Naive B cell (primary cell): Measurements from ENCODE around the gene ITCH. TPM values are rescaled to one million over a fixed set of nuclear protein-coding genes. Genes with fewer than 3 reads are reported as not detected.
A peak's percentile ranks its signal among the peaks of the same experiment; 100 is the strongest.
"Not testable (repeated sequence)": the region's sequence is repeated elsewhere in the genome, so short reads cannot be mapped to it uniquely, and the experiment has no call there.

Experiments used
- ATAC-seq, 2 donors: fragments of 150-1000 bp; cut with Tn5 transposase; 2 replicates each; pipeline ENCODE4 v1.10.0; 2021; ENCODE audit warnings: low read depth in 2 of 2, mild to moderate bottlenecking in 2 of 2, moderate library complexity in 2 of 2
- DNase-seq: peaks from one replicate; pipeline ENCODE4 v3.0.0; 2022
- H3K27ac Mint-ChIP-seq, 6 donors: one replicate each; pipeline ENCODE4 v1.8.0; 2020 to 2022; ENCODE audit warnings: mild to moderate bottlenecking in 6 of 6, mixed read lengths in 6 of 6, moderate library complexity in 5 of 6, inconsistent platforms in 2 of 6
- H3K27me3 Mint-ChIP-seq, 3 donors: one replicate each; pipeline ENCODE4 v1.8.0; 2021 to 2022; ENCODE audit warnings: mixed read lengths in 3 of 3, mild to moderate bottlenecking in 1 of 3
- H3K36me3 Mint-ChIP-seq, 2 donors: one replicate each; pipeline ENCODE4 v1.8.0; 2020 to 2022; ENCODE audit warnings: mixed read lengths in 2 of 2, inconsistent platforms in 1 of 2, mild to moderate bottlenecking in 1 of 2
- H3K4me1 Mint-ChIP-seq, 3 donors: one replicate each; pipeline ENCODE4 v1.8.0; 2020 to 2022; ENCODE audit warnings: mixed read lengths in 3 of 3, inconsistent platforms in 1 of 3, mild to moderate bottlenecking in 1 of 3, moderate library complexity in 1 of 3
- H3K4me3 Mint-ChIP-seq, 8 donors: one replicate each; pipeline ENCODE4 v1.8.0; 2020 to 2022; ENCODE audit warnings: mild to moderate bottlenecking in 8 of 8, mixed read lengths in 8 of 8, moderate library complexity in 8 of 8, inconsistent platforms in 2 of 8
- H3K9me3 Mint-ChIP-seq, 7 donors: one replicate each; pipeline ENCODE4 v1.8.0; 2020 to 2022; ENCODE audit warnings: mixed read lengths in 7 of 7, mild to moderate bottlenecking in 5 of 7, inconsistent platforms in 2 of 7, moderate library complexity in 1 of 7
- polyA plus RNA-seq, 6 donors: library from polyadenylated mRNA; unstranded; fragments of 300-500 nt; fragmentation: Illumina TruSeq; gene quantifications; one replicate each; pipeline ENCODE4 v1.2.3, GENCODE V29; 2021; ENCODE audit warnings: low read depth in 6 of 6

The ITCH gene
- polyA plus RNA-seq, result 10 to 100 TPM in 5 of 6 donors, 1 to 10 TPM in 1; 8.1 to 36.0 (median 25.3) TPM

- Mint-ChIP-seq H3K27ac (peak within 1 kb of the TSS; percentile 97 to 100 (median 98)), H3K4me1 (peaks cover 24 to 44% (median 42%) of the 10 kb centered on the region in 3 donors), H3K27me3 (no peaks in the 10 kb centered on the region), H3K4me3 (peak within 1 kb of the TSS; percentile 89 to 100 (median 97)), H3K36me3 (no peaks in the 10 kb centered on the region), H3K9me3 (no peaks in the 10 kb centered on the region)
- ATAC-seq (peak; percentile 97), DNase-seq (peak; percentile 90)
Measured at GRCh38 chr20:34363062-34363464, at the start of gene ITCH. Gene ITCH (plus strand): TSS chr20:34363273. CDS start chr20:34393812, 30,539 bp downstream.

GRCh38 chr20:34315236-34315635 is 47.8 kb upstream of the ITCH start:
- H3K4me3 Mint-ChIP-seq, result no peak overlapping the region
- peaks cover 13 to 30% (median 24%) of the 10 kb centered on the region in 3 donors for H3K27me3 Mint-ChIP-seq
- DNase-seq (no peak), ATAC-seq (no peak)
- no peaks in the 10 kb centered on the region for H3K36me3 Mint-ChIP-seq
- H3K27ac Mint-ChIP-seq, result no peak overlapping the region
- no peaks in the 10 kb centered on the region for H3K9me3 Mint-ChIP-seq
- H3K4me1 Mint-ChIP-seq, result peaks cover 5 to 15% (median 12%) of the 10 kb centered on the region in 3 donors

- Mint-ChIP-seq H3K9me3 (no peaks in the 10 kb centered on the region), H3K27me3 (peaks cover 6 to 23% (median 17%) of the 10 kb centered on the region in 3 donors), H3K4me1 (peaks cover 5 to 15% (median 12%) of the 10 kb centered on the region in 3 donors), H3K36me3 (no peaks in the 10 kb centered on the region), H3K4me3 (no peak overlapping the region), H3K27ac (peak overlapping the region in 1 of 6 donors; percentile 21)
- DNase-seq (no peak), ATAC-seq (no peak)
Measured at GRCh38 chr20:34316196-34316814, 46.8 kb upstream of the ITCH start.

- DNase-seq (no peak), ATAC-seq (peak in 1 of 2 donors; percentile 18)
- Mint-ChIP-seq H3K27ac (no peak overlapping the region), H3K4me1 (peaks cover 0 to 5% (median 0%) of the 10 kb centered on the region in 3 donors), H3K4me3 (no peak overlapping the region), H3K27me3 (peaks cover 7 to 8% (median 8%) of the 10 kb centered on the region in 3 donors), H3K36me3 (no peaks in the 10 kb centered on the region), H3K9me3 (no peaks in the 10 kb centered on the region)
Measured at GRCh38 chr20:34318609-34319443, 44.2 kb upstream of the ITCH start.

DNA sequence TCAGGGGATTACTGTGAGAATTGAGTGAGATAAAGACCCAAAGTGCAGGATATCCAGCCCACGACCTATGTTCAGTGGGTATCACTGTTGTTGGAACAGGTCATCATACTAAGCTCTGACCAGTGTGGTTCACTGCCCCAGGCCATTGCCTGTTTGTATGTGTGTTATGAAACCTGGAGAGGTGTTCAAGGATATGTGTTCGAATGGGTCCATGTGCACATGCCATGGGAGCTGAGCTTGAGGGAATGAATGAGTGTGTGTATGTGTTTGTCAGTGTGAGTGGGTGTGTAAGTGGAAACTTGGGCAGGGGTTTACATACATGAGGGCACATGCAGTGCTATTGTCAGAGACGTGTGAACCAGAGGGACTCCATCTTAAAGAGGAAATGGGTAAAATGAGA is 42.2 kb upstream of the ITCH start:
- H3K9me3 Mint-ChIP-seq, result no peaks in the 10 kb centered on the region
- H3K4me1 Mint-ChIP-seq, result peaks cover 0 to 5% (median 0%) of the 10 kb centered on the region in 3 donors
- ATAC-seq (no peak), DNase-seq (no peak)
- peaks cover 2 to 15% (median 12%) of the 10 kb centered on the region in 3 donors for H3K27me3 Mint-ChIP-seq
- H3K27ac Mint-ChIP-seq, result no peak overlapping the region
- H3K36me3 Mint-ChIP-seq, result no peaks in the 10 kb centered on the region
- no peak overlapping the region for H3K4me3 Mint-ChIP-seq

DNA sequence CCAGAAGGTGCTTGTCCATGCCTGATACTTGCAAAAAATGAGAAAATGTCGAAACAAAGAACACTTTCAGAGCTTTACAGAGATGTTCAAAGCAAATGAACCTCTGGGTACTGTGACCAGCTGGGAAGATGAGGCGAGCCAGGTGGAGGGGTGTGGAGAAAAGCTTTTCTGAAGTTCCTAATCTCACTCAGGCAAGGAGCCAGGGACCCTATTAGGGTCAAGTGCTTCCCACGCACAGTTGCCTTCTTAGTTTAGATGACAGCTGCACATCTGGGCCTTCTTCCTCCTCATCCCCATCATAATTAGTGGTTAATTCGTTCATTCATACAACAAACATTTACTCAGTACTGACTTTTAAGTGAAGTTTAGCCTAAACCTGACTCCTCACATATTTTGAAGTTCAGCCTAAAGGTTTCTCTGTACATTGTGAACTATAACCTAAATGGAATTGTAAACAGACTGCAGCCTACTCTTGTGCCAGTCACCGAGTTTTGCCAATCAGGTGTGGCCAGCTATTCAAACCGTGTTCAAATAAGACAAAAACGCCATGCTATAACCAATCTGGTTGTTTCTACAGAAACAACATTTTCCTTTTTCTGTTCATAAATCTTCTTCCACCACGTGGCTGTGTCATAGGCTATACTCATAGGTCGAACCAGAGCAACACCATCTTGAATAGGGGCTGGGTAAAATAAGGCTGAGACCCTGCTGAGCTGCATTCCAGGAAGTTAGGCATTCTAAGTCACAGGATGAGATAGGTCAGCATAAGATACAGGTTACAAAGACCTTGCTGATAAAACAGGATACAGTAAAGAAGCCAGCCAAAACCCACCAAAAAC is 40.6 kb upstream of the ITCH start:
- H3K4me1 Mint-ChIP-seq, result peaks cover 0 to 5% (median 0%) of the 10 kb centered on the region in 3 donors
- no peak overlapping the region for H3K4me3 Mint-ChIP-seq
- no peak for DNase-seq
- no peak for ATAC-seq
- no peaks in the 10 kb centered on the region for H3K9me3 Mint-ChIP-seq
- H3K27me3 Mint-ChIP-seq, result peaks cover 0 to 16% (median 12%) of the 10 kb centered on the region in 3 donors
- no peak overlapping the region for H3K27ac Mint-ChIP-seq
- H3K36me3 Mint-ChIP-seq, result no peaks in the 10 kb centered on the region

DNA sequence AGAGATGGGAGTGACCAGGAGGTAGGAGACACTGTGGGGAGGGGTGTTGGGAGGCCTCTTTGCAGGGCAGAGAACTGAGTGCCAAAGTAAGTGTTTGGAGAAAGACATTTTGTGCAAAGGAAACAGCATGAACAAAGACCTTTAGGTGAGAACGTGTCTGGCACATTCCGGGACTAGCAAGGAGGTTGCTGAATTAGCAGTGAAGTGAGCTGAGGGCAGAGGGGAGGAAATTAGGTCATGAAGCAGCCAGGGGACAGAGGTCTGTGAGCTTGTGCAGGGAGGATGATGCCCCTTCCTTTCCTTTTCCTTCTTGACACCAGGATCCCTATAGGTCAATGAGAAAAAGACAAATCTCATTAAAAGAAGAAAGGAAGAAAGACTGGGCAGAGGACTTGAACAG is 38.5 kb upstream of the ITCH start:
- Mint-ChIP-seq H3K4me1 (no peaks in the 10 kb centered on the region), H3K9me3 (no peaks in the 10 kb centered on the region), H3K36me3 (no peaks in the 10 kb centered on the region), H3K27me3 (peaks cover 0 to 16% (median 12%) of the 10 kb centered on the region in 3 donors), H3K4me3 (no peak overlapping the region), H3K27ac (peak overlapping the region in 1 of 6 donors; percentile 94)
- ATAC-seq (no peak), DNase-seq (no peak)

GRCh38 chr20:34328207-34328606 is 34.9 kb upstream of the ITCH start:
- DNase-seq, H3K36me3 Mint-ChIP-seq, H3K4me1 Mint-ChIP-seq, ATAC-seq, H3K27ac Mint-ChIP-seq, H3K4me3 Mint-ChIP-seq, H3K9me3 Mint-ChIP-seq: not testable (repeated sequence)
- peaks cover 0 to 16% (median 4%) of the 10 kb centered on the region in 3 donors for H3K27me3 Mint-ChIP-seq

GRCh38 chr20:34328928-34329677 is 34.0 kb upstream of the ITCH start:
- DNase-seq (no peak), ATAC-seq (no peak)
- no peaks in the 10 kb centered on the region for H3K4me1 Mint-ChIP-seq
- no peaks in the 10 kb centered on the region for H3K9me3 Mint-ChIP-seq
- no peak overlapping the region for H3K27ac Mint-ChIP-seq
- peaks cover 0 to 16% (median 4%) of the 10 kb centered on the region in 3 donors for H3K27me3 Mint-ChIP-seq
- H3K36me3 Mint-ChIP-seq, result no peaks in the 10 kb centered on the region
- H3K4me3 Mint-ChIP-seq, result no peak overlapping the region

DNA sequence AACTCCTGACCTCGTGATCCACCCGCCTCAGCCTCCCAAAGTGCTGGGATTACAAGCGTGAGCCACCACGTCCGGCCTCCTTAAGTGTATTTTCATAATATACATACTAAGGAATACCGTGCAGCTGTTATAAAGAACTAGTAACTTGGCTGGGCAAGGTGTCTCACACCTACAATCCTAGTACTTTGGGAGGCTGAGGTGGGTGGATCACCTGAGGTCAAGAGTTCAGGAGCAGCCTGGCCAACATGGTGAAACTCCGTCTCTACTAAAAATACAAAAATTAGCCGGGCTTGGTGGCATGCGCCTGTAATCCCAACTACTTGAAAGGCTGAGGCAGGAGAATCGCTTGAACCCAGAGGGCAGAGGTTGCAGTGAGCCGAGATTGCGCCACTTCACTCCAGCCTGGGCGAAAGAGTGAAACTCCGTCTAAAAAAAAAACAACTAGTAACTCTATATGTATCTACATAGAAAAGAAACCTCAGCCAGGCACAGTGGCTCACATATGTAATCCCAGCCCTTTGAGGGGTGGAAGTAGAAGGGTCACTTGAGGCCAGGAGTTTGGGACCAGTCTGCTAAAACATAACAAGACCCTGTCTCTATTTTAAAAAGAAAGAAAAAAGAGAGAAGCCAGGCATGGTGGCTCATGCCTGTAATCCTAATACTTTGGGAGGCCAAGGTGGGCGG is 32.1 kb upstream of the ITCH start:
- not testable (repeated sequence) for H3K27me3 Mint-ChIP-seq, ATAC-seq, DNase-seq, H3K4me3 Mint-ChIP-seq, H3K36me3 Mint-ChIP-seq, H3K9me3 Mint-ChIP-seq, H3K4me1 Mint-ChIP-seq
- H3K27ac Mint-ChIP-seq, result peak overlapping the region in 1 of 6 donors; percentile 26

- Mint-ChIP-seq H3K27me3 (no peaks in the 10 kb centered on the region), H3K27ac (no peak overlapping the region), H3K4me3 (no peak overlapping the region), H3K9me3 (no peaks in the 10 kb centered on the region), H3K36me3 (no peaks in the 10 kb centered on the region), H3K4me1 (no peaks in the 10 kb centered on the region)
- ATAC-seq, result no peak
- DNase-seq, result no peak
Measured at GRCh38 chr20:34331838-34332237, 31.2 kb upstream of the ITCH start.

GRCh38 chr20:34332262-34332920 is 30.7 kb upstream of the ITCH start:
- no peak for DNase-seq
- Mint-ChIP-seq H3K27ac (no peak overlapping the region), H3K4me1 (no peaks in the 10 kb centered on the region), H3K27me3 (no peaks in the 10 kb centered on the region), H3K9me3 (no peaks in the 10 kb centered on the region), H3K36me3 (no peaks in the 10 kb centered on the region), H3K4me3 (no peak overlapping the region)
- no peak for ATAC-seq
